NCI-H748 (cell line): Measurements from ENCODE around the gene TCF19.
"Not testable (repeated sequence)": the region's sequence is repeated elsewhere in the genome, so short reads cannot be mapped to it uniquely, and the experiment has no call there.

Experiments used
- DNase-seq: peaks from one replicate; lab custom pipeline; 2025; ENCODE audit not compliant: unreplicated experiment; lab: John Stamatoyannopoulos, UW

Gene TCF19

GRCh38 chr6:31178143-31179041 lies 20.0 kb downstream of the TCF19 start:
- DNase-seq, result no peak

- DNase-seq, result no peak
Observed at GRCh38 chr6:31179042-31179386, 20.6 kb downstream of the TCF19 start.

- no peak for DNase-seq
Observed at GRCh38 chr6:31179896-31180295, 21.5 kb downstream of the TCF19 start.

- no peak for DNase-seq
Observed at GRCh38 chr6:31180500-31180899, 22.1 kb downstream of the TCF19 start.

- DNase-seq, result not testable (repeated sequence)
Observed at GRCh38 chr6:31183287-31183686, 24.9 kb downstream of the TCF19 start.

GRCh38 chr6:31183859-31184258 lies 25.5 kb downstream of the TCF19 start:
- DNase-seq, result not testable (repeated sequence)

- DNase-seq, result not testable (repeated sequence)
Observed at GRCh38 chr6:31185695-31186051, 27.3 kb downstream of the TCF19 start.

- no peak for DNase-seq
Observed at GRCh38 chr6:31186052-31186734, 27.8 kb downstream of the TCF19 start.

- no peak for DNase-seq
Observed at GRCh38 chr6:31187780-31188194, 29.4 kb downstream of the TCF19 start.

GRCh38 chr6:31189223-31189622 lies 30.8 kb downstream of the TCF19 start:
- not testable (repeated sequence) for DNase-seq

GRCh38 chr6:31190488-31190887 lies 32.1 kb downstream of the TCF19 start:
- no peak for DNase-seq

GRCh38 chr6:31192431-31193105 lies 34.2 kb downstream of the TCF19 start:
- peak; percentile 75 for DNase-seq

- no peak for DNase-seq
Observed at GRCh38 chr6:31193206-31193605, 34.8 kb downstream of the TCF19 start.

GRCh38 chr6:31194061-31194834 lies 35.9 kb downstream of the TCF19 start:
- DNase-seq, result no peak

- DNase-seq, result not testable (repeated sequence)
Observed at GRCh38 chr6:31195308-31195979, 37.1 kb downstream of the TCF19 start.

- DNase-seq, result not testable (repeated sequence)
Observed at GRCh38 chr6:31196251-31197022, 38.0 kb downstream of the TCF19 start.

- peak; percentile 96 for DNase-seq
Observed at GRCh38 chr6:31197559-31198305, 39.3 kb downstream of the TCF19 start.

GRCh38 chr6:31199105-31199452 lies 40.7 kb downstream of the TCF19 start:
- not testable (repeated sequence) for DNase-seq
